Calu3 (cell line): ENCODE measurements around the gene LETM1. TPM values are rescaled to one million over a fixed set of nuclear protein-coding genes. Genes with fewer than 3 reads are reported as not detected.

Experiments used
- BruUV-seq: library from RNA; stranded (reverse); fragments of 400-500 nt; replicated peaks from 2 replicates; lab custom pipeline; 2021; lab: Mats Ljungman, UMichigan
- CTCF ChIA-PET: fragments of 300-600 bp; sonication (Branson Sonifier 250); formaldehyde crosslinking; loops from one replicate; lab custom pipeline; 2022; ENCODE audit warnings: antibody characterized with exemption; lab: Charles Lee
- DNase-seq: peaks from one replicate; pipeline ENCODE4 v3.0.0; 2022
- H3K27ac Mint-ChIP-seq: one replicate; pipeline ENCODE4 v1.8.0; 2022; ENCODE audit warnings: mixed read lengths; ENCODE audit not compliant: unreplicated experiment
- H3K27me3 Mint-ChIP-seq: one replicate; pipeline ENCODE4 v1.8.0; 2022; ENCODE audit warnings: mixed read lengths; ENCODE audit not compliant: unreplicated experiment
- H3K36me3 Mint-ChIP-seq: one replicate; pipeline ENCODE4 v1.8.0; 2022; ENCODE audit warnings: mild to moderate bottlenecking, moderate library complexity, mixed read lengths; ENCODE audit not compliant: insufficient read depth, unreplicated experiment
- H3K4me1 Mint-ChIP-seq: one replicate; pipeline ENCODE4 v1.8.0; 2022; ENCODE audit warnings: mild to moderate bottlenecking, low read depth, mixed read lengths; ENCODE audit not compliant: unreplicated experiment
- H3K4me3 Mint-ChIP-seq: one replicate; pipeline ENCODE4 v1.8.0; 2022; ENCODE audit warnings: mild to moderate bottlenecking, low read depth, moderate library complexity, mixed read lengths; ENCODE audit not compliant: unreplicated experiment
- H3K9me3 Mint-ChIP-seq: one replicate; pipeline ENCODE4 v1.8.0; 2022; ENCODE audit warnings: low read depth, mixed read lengths; ENCODE audit not compliant: unreplicated experiment
- intact Hi-C: fragments of 100-400 bp; cut with micrococcal nuclease; formaldehyde crosslinking; loops from one replicate; pipeline ENCODE4 v1.10.0; 2022; ENCODE audit not compliant: unreplicated experiment
- total RNA-seq: library from RNA; stranded (reverse); gene quantifications from 2 replicates; pipeline ENCODE4 v1.2.3, GENCODE V29; 2022
- TF ChIP-seq, protein P1 (sequence below): fragments of 200-600 bp; IDR thresholded peaks from one replicate; pipeline ENCODE4 v1.8.0; 2022; ENCODE audit warnings: antibody characterized with exemption; ENCODE audit not compliant: unreplicated experiment

The LETM1 gene
- total RNA-seq, 1 experiment from 2014 or later: 47.2 TPM

DNA sequence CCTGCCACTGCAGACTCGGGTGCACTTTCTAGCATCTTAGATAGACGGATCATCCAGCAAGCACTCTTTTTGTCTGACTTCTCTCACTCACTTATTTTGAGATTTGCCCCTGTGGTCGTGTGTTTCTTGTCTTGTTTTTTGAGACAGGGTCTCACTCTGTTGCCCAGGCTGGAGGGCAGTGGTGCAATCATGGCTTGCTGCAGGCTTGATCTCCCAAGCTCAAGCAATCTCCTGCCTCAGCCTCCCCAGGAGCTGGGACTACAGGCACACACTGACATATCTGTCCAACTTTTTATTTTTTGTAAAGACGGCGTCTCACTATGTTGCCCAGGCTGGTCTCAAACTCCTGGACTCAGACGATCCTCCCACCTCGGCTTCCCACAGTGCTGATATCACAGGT, 36.1 kb downstream of the LETM1 start:
- TF ChIP-seq, protein P1, sequence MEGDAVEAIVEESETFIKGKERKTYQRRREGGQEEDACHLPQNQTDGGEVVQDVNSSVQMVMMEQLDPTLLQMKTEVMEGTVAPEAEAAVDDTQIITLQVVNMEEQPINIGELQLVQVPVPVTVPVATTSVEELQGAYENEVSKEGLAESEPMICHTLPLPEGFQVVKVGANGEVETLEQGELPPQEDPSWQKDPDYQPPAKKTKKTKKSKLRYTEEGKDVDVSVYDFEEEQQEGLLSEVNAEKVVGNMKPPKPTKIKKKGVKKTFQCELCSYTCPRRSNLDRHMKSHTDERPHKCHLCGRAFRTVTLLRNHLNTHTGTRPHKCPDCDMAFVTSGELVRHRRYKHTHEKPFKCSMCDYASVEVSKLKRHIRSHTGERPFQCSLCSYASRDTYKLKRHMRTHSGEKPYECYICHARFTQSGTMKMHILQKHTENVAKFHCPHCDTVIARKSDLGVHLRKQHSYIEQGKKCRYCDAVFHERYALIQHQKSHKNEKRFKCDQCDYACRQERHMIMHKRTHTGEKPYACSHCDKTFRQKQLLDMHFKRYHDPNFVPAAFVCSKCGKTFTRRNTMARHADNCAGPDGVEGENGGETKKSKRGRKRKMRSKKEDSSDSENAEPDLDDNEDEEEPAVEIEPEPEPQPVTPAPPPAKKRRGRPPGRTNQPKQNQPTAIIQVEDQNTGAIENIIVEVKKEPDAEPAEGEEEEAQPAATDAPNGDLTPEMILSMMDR: no peak
- H3K9me3 Mint-ChIP-seq: no peaks in the 10 kb centered on the region
- H3K4me1 Mint-ChIP-seq: no peaks in the 10 kb centered on the region
- no peak overlapping the region for H3K4me3 Mint-ChIP-seq
- DNase-seq: no peak
- no TSS peak for BruUV-seq
- CTCF ChIA-PET: interaction anchor here (0.5 kb wide), 1 partner anchor 39 kb away, joined by 3 read pairs; no protein-coding TSS in a partner anchor
- intact Hi-C loops: no loop called here
- peaks cover 34% of the 10 kb centered on the region for H3K36me3 Mint-ChIP-seq
- no peak overlapping the region for H3K27ac Mint-ChIP-seq
- H3K27me3 Mint-ChIP-seq: no peaks in the 10 kb centered on the region

DNA sequence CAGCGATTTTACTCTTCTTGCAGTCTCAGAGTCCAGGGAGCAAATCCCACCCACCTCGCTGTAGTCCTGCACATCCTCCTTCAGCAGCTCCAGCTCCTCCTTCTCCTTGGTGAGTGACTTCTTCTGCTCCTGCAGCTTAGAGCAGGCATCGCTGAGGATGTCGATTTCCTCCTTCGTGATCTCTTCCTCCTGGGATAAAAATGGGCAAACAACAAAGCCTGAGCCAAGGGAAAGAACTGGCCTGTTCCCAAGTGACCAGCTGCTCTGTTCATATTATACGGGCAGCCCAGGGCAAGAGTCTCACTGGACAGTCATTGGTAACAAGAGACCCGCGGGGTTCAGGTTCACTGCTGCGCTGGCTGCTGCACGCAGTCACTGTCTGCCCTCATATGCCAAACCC, 36.7 kb downstream of the LETM1 start:
- intact Hi-C loops: no loop called here
- CTCF ChIA-PET: no interaction called here
- Mint-ChIP-seq H3K4me1 (no peaks in the 10 kb centered on the region), H3K9me3 (no peaks in the 10 kb centered on the region), H3K4me3 (no peak overlapping the region), H3K27ac (no peak overlapping the region), H3K36me3 (peaks cover 34% of the 10 kb centered on the region), H3K27me3 (no peaks in the 10 kb centered on the region)
- BruUV-seq: no TSS peak
- no peak for DNase-seq
- TF ChIP-seq, protein P1: no peak

DNA sequence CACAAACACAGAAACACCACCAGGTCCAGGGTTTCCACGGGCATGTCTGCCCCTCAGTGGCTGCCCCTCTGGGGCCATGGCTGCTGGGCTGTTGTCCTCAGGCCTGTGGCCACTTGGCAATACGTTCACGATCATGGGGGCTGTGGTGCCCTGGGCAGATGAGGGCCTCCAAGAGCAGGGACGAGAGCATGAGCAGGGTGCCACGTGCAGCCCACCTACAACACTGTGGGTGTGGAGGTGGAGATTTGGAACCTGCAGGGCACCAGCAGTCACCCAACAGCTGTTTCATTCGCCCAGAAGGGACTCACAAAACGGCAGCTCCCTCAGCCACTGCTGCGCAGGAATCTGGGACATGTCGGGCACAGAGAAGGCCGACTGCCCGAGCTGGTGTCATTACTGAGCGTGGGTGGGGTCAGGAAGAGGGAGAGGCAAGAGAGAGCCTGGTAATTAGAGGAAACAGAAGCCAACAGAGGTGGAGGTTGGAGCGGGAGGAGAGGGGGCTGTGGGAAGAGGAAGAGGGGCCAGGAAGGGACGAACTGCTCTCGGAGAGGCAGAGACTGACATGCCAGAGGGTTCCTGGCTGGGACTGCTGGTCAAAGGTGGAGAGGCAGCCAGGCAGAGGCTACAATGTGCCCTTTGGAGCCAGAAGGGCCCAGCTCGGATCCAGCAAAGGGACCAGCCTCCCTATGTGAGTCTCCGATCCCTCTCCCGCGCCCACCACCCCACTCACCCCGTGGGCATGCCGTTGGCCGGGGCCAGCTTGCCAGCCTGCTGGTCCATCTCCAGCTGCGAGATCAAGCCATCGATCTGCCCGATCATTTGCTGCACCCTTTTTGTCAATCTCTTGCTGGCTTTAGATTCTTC, 39.7 kb downstream of the LETM1 start:
- Mint-ChIP-seq H3K4me3 (no peak overlapping the region), H3K36me3 (peaks cover 27% of the 10 kb centered on the region), H3K4me1 (no peaks in the 10 kb centered on the region), H3K27ac (no peak overlapping the region), H3K27me3 (no peaks in the 10 kb centered on the region), H3K9me3 (no peaks in the 10 kb centered on the region)
- DNase-seq: no peak
- no TSS peak for BruUV-seq
- CTCF ChIA-PET: no interaction called here
- TF ChIP-seq, protein P1: no peak
- intact Hi-C loops: no loop called here

DNA sequence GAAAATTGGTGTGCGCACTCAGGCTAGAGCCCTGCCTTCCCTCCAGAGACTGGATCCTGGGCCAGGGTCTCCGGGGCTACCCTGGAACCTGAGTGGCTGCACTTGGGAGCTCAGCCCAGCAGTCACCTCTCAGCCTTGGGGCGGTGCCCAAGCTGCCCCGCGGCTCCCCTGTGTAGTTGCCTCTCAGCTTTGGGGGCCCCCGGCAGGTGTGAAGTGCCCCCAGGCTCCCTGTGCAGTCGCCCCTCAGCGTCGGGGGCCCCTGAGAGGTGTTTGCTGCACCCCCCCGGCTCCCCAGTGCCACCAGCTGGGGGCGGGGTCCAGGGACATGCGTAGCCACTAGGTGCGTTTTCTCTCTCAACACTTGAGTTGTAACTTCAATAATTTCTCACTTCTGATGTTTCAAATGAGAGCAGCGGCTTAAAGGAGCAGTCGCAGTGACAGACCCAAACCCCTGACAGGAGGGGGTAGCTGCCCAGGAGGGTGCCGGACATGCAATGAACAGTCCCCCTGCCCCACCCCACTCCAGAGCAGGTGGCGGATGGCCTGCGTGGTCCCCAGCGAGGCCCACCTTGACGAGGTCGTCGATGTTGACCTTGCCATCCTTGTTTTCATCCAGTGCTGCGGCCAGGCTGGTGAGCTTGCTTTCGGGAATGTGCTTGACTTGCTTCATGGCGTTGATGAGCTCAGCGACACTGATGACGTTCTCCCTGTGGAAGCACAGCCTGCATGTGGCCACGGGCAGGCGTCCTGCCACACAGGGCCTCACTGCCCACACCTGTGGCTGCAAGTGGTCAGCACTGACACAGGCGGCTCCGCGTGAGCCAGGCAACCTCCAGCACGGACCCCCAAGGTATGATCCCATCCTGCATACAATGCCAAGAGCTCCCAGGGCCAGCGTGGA, 40.6 kb downstream of the LETM1 start:
- H3K27ac Mint-ChIP-seq: no peak overlapping the region
- intact Hi-C loops: no loop called here
- TF ChIP-seq, protein P1: no peak
- no peak for DNase-seq
- CTCF ChIA-PET: no interaction called here
- H3K9me3 Mint-ChIP-seq: no peaks in the 10 kb centered on the region
- H3K4me1 Mint-ChIP-seq: no peaks in the 10 kb centered on the region
- no peaks in the 10 kb centered on the region for H3K27me3 Mint-ChIP-seq
- peaks cover 27% of the 10 kb centered on the region for H3K36me3 Mint-ChIP-seq
- H3K4me3 Mint-ChIP-seq: no peak overlapping the region
- no TSS peak for BruUV-seq
